ENCODE measurements around the gene GBP5. TPM values are rescaled to one million over a fixed set of nuclear protein-coding genes. Genes with fewer than 3 reads are reported as not detected.

The GBP5 gene
- total RNA-seq, 1 donor = under 0.01 TPM

DNA sequence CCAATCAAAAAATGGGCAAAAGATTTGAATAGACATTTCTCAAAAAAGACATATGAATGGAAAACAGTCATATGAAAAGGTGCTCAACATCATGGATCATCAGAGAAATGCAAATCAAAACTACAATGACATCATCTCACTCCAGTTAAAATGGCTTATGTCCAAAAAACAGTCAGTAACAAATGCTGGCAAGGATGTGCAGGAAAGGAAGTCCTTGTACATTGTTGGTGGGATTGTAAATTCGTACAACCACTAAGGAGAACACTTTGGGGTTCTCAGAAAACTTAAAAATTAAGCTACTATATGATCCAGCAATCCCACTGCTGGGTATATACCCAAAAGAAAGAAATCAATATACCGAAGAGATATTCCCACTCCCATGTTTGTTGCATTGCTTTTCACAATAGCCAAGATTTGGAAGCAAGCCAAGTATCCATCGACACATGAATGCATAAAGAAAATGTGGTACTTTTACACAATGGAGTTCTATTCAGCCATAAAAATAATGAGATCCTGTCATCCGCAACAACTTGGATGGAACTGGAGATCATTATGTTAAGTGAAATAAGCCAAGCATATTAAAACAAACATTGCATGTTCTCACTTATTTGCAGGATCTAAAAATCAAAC, 17.9 kb downstream of the GBP5 start:
- H2AFZ ChIP-seq (ENCODE audit: low read length) = no peak overlapping the region
- H3K9me3 ChIP-seq (ENCODE audit: low read depth, low read length) = no peaks in the 10 kb centered on the region
- TF ChIP-seq, protein P1, sequence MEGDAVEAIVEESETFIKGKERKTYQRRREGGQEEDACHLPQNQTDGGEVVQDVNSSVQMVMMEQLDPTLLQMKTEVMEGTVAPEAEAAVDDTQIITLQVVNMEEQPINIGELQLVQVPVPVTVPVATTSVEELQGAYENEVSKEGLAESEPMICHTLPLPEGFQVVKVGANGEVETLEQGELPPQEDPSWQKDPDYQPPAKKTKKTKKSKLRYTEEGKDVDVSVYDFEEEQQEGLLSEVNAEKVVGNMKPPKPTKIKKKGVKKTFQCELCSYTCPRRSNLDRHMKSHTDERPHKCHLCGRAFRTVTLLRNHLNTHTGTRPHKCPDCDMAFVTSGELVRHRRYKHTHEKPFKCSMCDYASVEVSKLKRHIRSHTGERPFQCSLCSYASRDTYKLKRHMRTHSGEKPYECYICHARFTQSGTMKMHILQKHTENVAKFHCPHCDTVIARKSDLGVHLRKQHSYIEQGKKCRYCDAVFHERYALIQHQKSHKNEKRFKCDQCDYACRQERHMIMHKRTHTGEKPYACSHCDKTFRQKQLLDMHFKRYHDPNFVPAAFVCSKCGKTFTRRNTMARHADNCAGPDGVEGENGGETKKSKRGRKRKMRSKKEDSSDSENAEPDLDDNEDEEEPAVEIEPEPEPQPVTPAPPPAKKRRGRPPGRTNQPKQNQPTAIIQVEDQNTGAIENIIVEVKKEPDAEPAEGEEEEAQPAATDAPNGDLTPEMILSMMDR (IDR thresholded peaks at IDR 0.05; ENCODE audit: extremely low read depth, low read depth, low read length) = no peak
- peak; percentile 65 for DNase-seq (ENCODE audit: insufficient read length, low spot score, missing footprints)
- H3K4me2 ChIP-seq (ENCODE audit: insufficient read depth, low read length) = no peak overlapping the region
- H3K4me3 ChIP-seq (ENCODE audit: insufficient read depth, low read length) = no peak overlapping the region
- H3K4me1 ChIP-seq (ENCODE audit: insufficient read depth, low read length) = no peaks in the 10 kb centered on the region
- no peaks in the 10 kb centered on the region for H3K27me3 ChIP-seq (ENCODE audit: insufficient read depth, low read length)
- H3K36me3 ChIP-seq (ENCODE audit: insufficient read depth, low read length) = no peaks in the 10 kb centered on the region
- H3K79me2 ChIP-seq (ENCODE audit: insufficient read depth, low read length) = no peaks in the 10 kb centered on the region
- no peak overlapping the region for H3K27ac ChIP-seq (ENCODE audit: low read depth, low read length)
- H4K20me1 ChIP-seq (ENCODE audit: insufficient read depth, low read length) = no peaks in the 10 kb centered on the region

DNA sequence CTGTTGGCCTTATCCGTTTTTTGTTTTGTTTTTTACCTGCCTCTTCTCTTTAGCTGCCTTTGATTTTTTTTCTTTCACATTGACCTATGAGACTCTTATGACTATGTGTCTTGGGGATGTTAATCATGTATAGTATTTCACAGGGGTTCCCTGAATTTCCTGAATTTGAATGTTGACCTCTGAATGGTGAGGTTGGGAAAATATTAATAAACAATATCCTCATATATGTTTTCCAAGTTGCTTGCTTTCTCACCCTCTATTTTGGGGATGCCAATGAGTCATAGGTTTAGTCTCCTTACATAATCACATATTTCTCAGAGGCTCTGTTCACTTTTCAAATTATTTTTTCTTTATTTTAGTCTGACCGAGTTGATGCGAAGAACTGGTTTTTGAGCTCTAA, 29.6 kb downstream of the GBP5 start:
- H3K27me3 ChIP-seq (ENCODE audit: insufficient read depth, low read length) = no peaks in the 10 kb centered on the region
- H3K9me3 ChIP-seq (ENCODE audit: low read depth, low read length) = no peaks in the 10 kb centered on the region
- H3K36me3 ChIP-seq (ENCODE audit: insufficient read depth, low read length) = no peaks in the 10 kb centered on the region
- TF ChIP-seq, protein P1 (IDR thresholded peaks at IDR 0.05; ENCODE audit: extremely low read depth, low read depth, low read length) = no peak
- no peak overlapping the region for H3K27ac ChIP-seq (ENCODE audit: low read depth, low read length)
- DNase-seq (ENCODE audit: insufficient read length, low spot score, missing footprints) = no peak
- H3K79me2 ChIP-seq (ENCODE audit: insufficient read depth, low read length) = no peaks in the 10 kb centered on the region
- H2AFZ ChIP-seq (ENCODE audit: low read length) = no peak overlapping the region
- H3K4me1 ChIP-seq (ENCODE audit: insufficient read depth, low read length) = no peaks in the 10 kb centered on the region
- no peaks in the 10 kb centered on the region for H4K20me1 ChIP-seq (ENCODE audit: insufficient read depth, low read length)
- no peak overlapping the region for H3K4me2 ChIP-seq (ENCODE audit: insufficient read depth, low read length)
- no peak overlapping the region for H3K4me3 ChIP-seq (ENCODE audit: insufficient read depth, low read length)

Other genes with a start within 250 kb of the GBP5 start
- 22.4 and 39.1 TPM in 2 replicates for gene GBP3, start 250.0 kb downstream of the GBP5 start, total RNA-seq
- 23.9 and 32.2 TPM in 2 replicates for gene GBP1, start 207.7 kb downstream of the GBP5 start, total RNA-seq
- 43.3 and 55.0 TPM in 2 replicates for gene GBP2, start 146.7 kb downstream of the GBP5 start, total RNA-seq
- gene GBP7, start 96.9 kb downstream of the GBP5 start, total RNA-seq = not detected in 2 replicates
- gene GBP4, start 73.9 kb downstream of the GBP5 start, total RNA-seq = 0.36 and 1.2 TPM in 2 replicates
- gene GBP6, start 91.2 kb upstream of the GBP5 start, total RNA-seq = not detected in 2 replicates